Measurements from ENCODE around the gene MAGI1.

GRCh38 chr3:65972765-65973164 is 66.0 kb downstream of the MAGI1 start:
- no peak for TF ChIP-seq CTCF (IDR thresholded peaks at IDR 0.05 in 8 of 11, conservative IDR thresholded peaks at IDR 0.05 in 3 of 11)
- TF ChIP-seq POLR2AphosphoS5 (IDR thresholded peaks at IDR 0.05), result no peak
